Activated naive CD4-positive, alpha-beta T cell treated with anti-CD3 and anti-CD28 coated beads, Interleukin-2, amount 50 U/mL, for 16 hours (primary cell): ENCODE measurements around the gene CORIN.
"Not testable (repeated sequence)": the region's sequence is repeated elsewhere in the genome, so short reads cannot be mapped to it uniquely, and the experiment has no call there.

Experiments used
- DNase-seq: peaks from one replicate; pipeline ENCODE4 v3.0.0-alpha.2; 2020

Gene CORIN

DNA sequence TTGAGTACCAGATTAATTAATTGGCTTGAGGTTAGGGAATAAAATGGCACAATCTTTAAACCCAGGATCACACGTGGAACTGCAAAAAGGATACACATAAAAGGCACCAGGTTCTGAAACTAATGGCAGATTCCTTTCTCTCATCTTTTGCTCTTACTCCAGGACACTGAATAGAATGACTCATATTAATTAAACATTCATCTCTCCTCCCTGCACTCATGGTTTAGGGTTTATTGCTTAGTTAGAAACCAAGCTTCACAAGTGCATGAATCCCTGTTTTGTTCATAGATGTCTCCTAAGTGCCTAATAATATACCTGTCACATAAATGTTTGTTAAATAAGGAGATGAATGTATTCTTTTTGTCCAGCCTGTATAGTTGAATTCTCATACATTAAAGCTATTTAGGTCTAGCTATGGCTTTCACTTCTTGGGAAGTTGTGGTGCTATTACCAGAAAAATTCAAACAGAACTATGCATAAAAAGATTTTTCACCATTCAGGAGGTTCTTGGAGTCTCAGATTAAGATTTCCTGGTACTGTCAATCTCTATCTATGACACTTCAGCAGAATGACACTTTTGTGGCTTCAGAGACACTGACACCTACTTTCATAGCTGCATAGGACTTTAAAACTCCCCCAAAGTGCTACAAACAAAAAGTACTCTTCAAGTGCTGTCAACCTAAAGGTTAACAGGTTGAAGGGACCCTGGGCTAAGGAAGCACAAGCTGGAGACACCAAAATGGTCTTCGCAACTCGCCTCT is 7.4 kb downstream of the CORIN start:
- DNase-seq, result no peak

DNA sequence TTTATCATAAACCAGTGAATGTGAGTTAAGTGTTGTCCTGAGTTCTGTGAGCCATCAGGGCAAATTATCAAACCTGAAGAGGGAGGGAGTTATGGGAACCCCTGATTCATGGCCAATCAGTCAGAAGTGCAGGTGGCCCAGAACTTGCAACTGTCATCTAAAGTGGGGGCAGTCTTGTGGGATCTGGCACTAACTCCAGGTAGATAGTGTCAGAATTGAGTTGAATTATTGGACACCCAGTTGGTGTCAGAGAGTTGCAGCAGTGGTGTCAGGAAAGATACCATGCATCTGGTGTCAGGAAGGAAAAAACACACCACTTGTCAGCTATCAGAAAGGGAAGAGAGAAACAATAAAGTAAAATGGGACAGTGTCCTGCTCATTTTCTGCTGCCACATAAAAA is 8.4 kb downstream of the CORIN start:
- DNase-seq, result no peak

DNA sequence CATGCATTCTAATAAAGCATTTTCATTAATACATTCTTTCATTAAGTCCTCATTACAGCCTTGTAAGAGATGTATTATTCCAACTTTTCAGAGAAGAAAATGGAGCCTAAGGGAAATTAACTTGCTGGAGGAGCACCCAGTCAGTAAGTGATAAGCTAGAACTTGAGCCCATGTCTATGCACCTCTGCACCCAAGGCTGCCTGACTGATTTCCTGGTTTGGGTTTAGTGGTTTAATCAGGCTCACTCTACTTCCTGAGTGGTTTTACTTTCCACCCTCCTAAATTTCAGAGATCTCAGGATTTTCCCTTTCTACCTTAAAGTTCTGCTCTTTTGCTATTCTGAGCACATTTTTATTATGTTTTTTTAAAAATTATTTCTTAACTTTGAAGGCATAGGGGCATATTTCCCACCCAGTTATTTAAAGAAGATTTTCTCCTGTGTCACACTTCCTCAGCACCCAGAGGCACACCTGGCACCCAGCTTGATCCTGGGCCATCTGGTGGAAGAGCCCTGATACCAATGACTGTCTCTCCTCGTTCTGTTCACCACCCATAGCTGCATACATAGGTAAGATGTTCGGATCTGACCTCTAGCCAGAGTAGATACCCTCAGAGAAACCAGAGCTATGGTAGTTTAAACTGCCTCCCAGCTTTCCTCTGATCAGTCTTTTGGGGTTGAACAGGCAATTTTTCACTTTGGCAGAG is 10.4 kb downstream of the CORIN start:
- no peak for DNase-seq

DNA sequence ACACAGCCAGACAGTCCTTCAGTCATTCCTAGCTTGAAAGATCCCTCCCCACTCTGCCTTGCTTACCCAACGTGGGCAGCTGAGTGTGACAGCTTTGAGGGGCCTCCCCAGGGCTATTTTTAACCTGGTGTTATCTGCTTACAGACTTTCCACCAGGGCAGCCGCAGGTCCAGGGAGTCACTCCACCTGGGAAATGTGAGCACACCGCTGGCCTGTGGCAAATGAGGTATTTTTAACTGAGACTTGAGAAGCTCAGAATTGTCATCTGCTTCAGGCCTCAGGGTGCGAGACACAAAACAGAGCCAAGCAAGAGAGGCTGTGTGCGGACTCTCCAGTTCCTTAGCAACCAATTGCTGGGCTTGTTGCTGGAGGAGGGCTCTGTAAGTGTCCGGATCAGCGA is 13.0 kb downstream of the CORIN start:
- DNase-seq, result no peak

DNA sequence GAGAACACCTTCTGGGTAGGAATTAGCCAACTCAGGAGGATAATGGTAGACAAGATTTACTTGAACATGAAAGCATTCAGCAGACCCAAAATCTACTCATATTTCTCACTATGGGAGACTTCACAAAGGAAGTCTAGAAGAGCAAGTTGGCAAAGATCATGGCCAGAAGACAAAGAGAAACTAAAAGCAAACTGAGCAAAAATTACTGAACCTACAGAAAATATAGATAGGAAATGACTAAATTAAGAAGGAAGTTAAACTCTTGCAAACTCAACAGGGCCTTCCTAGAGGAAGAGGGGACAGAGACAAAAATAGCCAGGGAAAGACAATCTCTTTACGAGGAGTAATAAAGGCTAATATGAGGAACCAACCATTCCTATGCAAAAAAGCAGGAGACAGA is 18.7 kb downstream of the CORIN start:
- no peak for DNase-seq

DNA sequence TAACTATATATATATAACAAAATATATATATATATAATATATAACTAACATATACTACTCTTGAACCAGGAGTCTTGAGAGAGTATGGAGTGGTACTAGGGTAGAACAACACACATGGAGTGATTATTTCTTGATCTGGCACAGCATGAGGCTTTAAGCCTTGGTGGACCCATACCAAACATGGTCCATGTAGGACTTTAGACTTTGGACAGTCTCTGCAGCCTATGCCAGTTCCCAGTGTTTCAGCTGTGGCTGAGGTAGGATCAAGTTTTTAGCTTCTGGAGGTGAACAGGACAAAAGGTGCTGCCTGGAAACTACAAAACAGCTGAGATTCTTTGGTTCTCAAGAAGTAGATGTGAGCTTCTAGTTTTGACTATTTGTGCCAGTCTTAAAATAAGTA is 20.6 kb downstream of the CORIN start:
- no peak for DNase-seq

DNA sequence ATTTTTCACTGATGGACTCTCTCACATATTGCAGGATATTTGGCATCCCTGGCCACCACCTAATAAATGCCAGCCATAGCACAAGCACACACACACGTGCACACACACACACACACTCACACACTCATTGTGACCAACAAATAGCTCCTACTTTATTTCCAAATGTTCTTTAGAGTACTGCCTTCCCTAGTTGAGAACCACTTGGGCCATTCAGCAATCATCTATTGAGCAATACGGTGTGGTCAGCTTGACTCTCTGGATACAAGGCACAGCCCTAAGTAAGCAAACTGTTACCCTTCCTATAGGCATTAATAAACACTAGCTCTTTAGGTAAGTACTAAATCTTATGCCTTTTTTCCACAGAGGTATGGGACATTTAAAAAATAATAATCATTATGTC is 21.1 kb downstream of the CORIN start:
- no peak for DNase-seq

DNA sequence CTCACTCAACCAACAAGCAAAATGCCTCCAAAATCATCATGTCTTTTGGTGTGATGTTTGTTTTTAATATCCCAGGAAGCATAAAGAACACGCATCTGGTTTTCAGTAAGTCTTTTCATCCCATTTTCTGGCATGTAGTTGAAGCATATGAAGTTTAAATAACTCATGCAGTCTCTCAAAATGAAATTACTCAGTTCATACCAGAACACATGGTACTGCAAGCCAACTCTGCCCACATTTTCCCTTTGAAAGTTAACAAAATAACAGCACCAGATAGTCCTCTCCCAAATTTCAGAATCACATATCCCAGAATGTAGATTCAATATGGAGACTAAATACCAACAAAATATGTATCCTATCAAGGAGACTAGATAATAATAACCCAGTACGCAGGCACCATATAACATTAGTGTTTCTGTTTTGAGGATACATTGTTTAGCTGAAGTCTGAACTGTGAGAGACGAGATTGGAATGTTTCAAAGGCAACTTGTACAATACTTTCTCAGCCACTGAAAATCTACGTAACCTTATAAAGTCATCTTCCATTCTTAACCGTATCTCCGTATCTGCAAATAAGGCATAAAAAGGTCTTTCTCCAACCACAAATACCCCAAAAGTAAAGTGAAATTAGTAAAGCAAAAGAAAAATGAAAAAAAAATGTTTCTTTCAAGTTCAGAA is 23.1 kb downstream of the CORIN start:
- no peak for DNase-seq

DNA sequence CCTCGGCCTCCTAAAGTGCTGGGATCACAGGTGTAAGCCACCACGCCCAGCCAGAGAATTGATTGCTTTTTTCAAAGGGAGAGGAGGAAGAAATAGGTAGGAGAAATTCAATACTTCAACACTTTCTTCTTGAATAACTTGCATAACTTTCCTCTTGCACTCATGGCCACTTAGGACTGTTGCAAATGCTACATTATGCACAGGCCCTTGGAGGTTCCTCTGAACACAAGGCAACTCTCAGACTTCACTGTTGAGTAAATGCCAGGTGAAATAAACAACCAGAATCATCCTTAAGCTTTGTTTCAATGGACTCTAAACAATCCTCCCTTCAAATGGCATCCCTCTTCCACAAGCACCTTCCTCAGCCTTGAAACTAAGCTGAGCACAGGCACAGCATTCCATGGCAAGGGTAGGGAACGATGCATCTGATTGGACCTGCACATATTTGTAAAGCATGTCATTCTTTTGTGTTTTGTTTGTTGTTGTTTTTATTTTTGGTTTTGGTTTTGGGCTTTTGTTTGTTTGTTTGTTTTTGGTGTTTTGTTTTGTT is 28.1 kb downstream of the CORIN start:
- DNase-seq, result no peak

DNA sequence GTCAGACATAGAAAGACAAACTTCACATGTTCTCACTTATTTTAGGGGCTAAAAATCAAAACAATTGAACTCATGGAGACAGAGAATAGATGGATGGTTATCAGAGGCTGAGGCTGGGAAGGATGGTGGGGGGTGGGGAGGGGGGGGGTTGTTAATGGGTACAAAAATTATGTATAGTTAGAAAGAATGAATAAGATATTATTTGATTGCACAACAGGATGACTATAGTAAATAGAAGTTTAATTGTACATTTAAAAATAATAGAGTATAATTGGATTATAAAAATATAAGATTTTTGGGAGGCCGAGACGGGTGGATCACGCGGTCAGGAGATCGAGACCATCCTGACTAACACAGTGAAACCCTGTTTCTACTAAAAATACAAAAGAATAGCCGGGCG is 33.3 kb downstream of the CORIN start:
- no peak for DNase-seq

DNA sequence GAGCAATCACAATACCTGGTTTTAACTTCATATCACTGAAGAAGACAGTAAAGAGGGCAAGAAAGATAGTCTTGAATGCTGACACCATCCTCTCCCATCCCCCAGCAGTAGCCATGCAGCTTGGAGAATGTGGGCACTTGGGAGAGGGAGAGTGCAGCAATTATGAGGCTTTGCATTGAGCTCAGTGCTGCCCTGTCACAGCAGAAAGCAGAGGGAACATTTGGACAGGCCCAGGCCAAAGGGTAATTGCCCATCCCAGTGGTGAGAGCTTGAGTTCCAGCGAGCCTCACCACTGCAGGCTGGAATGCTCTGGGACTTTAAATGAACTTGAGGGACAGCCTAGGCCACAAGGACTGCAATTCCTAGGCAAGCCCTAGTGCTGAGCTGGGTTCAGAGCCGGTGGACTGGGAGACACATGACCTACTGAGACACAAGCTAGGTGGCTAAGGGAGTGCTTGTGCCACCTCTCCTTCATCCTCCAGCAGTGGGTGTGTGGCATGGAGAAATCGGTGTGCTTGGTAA is 36.3 kb downstream of the CORIN start:
- DNase-seq, result no peak

DNA sequence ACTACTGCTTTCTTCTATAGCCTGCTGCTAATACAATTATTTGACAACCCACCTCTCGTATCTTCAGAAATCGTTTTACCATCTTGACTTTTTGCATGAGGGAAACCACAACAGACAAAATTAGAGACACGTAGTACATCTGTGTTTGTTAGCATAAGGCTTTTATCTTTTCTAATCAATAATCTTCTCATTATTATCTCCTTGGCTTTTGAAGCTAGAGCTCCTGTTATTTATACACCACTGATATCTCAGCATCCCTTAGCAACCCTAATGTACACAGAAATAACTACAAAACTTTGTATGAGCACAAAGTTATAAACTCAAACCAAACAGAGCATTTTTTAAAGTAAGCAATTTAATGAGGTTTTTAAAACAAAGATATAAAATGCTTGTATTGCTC is 39.7 kb downstream of the CORIN start:
- DNase-seq, result no peak

DNA sequence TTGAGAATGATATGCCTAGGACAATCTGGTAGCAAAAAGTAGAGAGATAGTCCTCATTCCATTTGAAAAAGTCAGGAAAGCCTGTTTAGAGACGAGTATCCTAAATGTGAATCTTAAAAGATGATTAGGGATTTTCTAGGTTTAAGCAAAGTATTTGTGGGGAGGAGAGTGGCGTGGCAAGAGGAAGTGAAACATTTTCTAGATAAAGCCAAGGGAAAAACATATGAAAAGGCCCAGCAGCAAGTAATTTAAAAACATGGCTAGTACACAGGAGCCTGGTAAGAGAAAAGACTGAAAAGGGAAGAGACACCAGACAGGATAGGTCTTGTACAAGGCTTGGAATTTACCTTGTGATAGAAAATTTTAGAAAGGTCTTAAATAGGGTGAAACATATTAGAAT is 45.9 kb downstream of the CORIN start:
- no peak for DNase-seq

DNA sequence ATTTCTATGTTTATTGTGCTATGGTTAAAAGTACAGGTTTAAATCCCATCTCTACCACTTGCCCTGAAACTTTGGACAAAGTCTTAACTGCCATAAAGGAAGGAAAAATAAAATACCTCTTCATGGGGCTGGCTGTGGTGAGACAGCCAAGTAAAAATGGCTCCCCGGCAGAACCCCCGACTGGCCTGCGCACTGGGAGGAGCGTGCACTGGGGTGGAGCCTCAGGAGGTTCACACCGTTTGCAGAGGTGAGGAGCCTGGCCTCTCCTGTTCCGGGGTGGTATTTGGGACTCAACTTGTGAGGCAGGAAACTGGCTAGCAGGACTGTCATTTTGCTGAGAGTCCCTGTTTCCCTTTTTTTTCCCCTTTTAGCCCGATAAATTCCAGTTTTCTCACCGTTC is 47.8 kb downstream of the CORIN start:
- DNase-seq, result no peak

DNA sequence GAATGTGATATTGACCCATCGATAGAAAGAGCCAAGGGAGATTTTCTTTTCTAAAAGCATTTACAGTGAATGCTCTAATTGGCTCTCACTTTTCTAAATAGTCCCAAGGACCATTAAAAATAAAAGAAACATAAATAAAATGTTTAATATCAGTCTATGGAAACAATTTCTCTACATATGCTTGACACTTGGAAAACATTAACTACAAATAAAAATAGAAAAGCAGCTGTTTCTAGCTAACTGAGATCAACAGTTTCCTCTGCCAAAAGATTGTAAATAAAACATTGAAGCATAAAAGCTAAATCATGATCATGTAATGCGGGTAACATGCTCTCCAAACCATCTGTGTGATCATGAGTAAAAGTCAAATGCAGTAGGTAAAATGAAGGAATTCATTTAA is 49.7 kb downstream of the CORIN start:
- DNase-seq, result no peak

DNA sequence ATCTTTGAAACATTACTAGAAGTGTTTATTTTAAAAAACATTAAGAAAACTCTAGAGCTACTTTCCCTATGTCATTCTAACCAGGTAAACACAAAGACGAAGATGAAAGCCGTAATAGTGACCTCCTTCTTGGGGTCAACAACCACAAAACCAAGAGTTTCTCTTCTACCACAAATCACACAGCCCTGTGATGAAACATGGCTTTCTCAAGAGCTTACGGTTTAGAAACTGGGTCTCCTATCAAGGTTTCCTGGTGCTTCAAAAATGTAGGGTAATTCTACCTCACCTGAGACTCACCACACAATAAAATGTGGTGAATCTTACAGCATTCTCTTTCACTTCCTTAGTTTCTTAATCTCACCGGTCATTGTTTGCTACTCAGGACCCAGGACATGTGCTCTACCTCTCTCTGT is 50.9 kb downstream of the CORIN start:
- DNase-seq, result no peak

DNA sequence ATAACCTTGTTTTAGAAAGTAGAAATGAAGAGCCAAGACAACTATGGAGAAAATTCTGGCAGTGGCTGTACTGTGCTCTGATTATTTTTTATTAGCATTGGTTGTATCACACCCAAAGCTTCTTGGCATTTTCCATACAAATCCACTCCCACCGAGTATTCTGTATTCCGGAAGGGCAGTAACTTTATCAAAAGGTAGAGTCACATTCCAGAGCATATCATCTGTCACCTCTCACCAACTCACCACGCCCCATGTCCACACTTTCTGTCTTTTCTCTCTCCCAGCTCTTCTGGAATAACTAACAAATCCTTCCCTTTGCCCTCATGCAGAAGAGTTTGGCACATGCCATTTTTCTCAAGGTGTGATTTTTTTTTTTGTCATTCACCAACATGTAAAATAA is 52.7 kb downstream of the CORIN start:
- DNase-seq, result no peak

DNA sequence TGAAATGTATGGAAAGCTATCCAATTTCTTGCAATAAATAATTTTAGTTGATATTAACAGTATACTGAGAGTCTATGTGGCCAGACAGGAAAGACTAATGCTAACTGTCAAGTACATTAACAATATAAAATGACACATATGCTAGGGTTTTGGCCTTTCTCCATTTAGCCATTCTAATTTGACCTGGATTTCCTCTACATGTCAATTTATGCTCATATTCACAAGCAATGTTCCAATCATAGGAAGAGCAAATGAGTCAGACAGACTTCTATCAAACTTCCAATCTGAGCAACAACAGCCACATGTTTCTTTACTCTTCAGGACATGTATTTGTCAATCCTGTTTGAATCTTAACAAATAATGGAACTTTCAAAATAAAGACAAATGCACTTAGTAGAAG is 53.6 kb downstream of the CORIN start:
- DNase-seq, result no peak

DNA sequence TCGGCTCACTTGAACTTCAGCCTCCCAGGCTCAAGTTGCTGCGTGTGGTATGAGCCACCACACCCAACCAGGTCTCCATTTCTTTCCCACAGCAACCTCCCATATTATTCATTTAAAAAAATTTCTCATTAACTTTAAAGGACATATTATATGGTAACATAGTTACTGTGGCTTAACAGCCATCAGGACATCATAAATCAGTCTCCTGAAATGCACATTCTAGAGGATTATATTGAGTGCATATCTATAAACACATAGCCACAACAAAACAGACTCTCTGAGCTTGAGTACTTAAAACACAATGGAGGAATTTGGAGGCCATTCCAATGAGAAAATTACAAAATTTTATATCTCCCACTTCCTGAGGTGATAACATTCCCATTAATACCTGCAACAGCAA is 61.5 kb downstream of the CORIN start:
- no peak for DNase-seq

DNA sequence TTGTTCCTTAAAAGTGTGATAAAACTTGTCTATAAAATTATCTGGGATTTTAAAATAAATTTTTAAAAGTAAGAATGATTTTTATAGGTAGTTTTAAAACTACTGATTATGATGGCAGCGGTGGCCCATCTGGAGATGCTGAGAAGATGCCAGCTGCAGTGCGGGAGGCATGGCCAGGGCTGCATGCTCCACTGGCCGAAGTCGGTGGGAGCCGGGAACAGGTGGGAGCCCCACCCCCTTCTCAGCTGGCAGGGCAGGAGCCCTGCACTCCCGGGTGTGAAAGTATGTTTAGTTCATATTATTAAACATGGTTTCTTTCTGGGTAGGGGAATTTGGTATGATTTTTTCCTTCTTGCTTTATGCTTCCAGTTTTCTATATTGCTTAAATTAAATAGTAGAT is 63.8 kb downstream of the CORIN start:
- no peak for DNase-seq

DNA sequence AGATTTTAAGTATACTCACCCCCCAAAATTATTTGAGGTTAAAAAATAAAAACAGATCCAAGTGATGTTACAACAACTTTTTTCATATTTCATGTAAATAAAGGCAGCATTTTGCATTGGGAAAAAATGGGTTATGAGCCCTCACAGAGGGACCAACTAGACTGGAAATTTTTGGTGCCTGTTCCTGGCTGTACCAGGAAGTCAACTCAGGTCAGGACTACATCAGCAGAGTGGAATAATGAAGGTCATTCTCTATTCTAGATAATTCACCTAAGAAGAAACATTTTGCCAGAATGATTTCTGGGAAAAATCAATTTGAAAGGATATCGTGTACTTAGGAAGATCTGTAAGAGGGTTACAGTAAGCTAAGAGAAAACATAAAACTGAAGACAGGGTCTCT is 66.8 kb downstream of the CORIN start:
- no peak for DNase-seq

DNA sequence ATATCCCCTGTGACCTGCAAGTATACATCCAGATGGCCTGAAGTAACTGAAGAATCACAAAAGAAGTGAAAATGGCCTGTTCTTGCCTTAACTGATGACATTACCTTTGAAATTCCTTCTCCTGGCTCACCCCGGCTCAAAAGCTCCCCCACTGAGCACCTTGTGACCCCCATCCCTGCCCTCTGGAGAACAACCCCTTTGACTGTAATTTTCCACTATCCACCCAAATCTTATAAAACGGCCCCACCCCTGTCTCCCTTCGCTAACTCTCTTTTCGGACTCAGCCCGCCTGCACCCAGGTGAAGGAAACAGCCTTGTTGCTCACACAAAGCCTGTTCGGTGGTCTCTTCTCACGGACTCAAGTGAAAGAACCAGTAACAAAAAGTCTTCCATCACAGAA is 69.9 kb downstream of the CORIN start:
- DNase-seq, result not testable (repeated sequence)

DNA sequence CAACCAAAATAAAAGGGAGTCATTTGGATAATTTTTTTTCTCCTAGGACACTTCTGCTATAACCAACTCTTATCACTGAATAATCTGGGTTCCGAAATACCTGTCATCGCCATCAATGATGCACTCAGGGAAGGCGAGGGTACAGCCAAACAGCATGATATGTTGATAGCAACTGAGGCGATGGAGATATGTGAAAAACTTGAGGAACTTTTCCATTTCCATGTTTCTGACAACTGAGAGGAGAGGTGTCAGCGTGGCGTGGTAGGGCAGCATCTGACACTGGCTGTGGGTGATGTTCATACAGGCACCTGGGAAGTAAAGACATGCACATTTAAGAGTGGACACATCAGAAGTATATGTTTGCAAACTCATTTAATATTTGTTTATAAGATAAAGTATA is 74.6 kb downstream of the CORIN start:
- no peak for DNase-seq
